ENCODE results near the gene NACC2.

- TF ChIP-seq CEBPB (IDR thresholded peaks at IDR 0.05; ENCODE audit: low read depth, low read length) (no peak), POLR2A (IDR thresholded peaks at IDR 0.05; ENCODE audit: control extremely low read depth in 1 of 2, low read depth in 2 of 2, low read length in 2 of 2) (no peak), GABPA (IDR thresholded peaks at IDR 0.05; ENCODE audit: borderline replicate concordance, insufficient read depth, low read length) (no peak), KDM5A (IDR thresholded peaks at IDR 0.05; ENCODE audit: low read length) (no peak), POLR2AphosphoS5 (IDR thresholded peaks at IDR 0.05; ENCODE audit: low read depth, low read length) (no peak), HDAC6 (IDR thresholded peaks at IDR 0.05; ENCODE audit: low read depth, low read length) (no peak)
- TF ChIP-seq, protein P1, sequence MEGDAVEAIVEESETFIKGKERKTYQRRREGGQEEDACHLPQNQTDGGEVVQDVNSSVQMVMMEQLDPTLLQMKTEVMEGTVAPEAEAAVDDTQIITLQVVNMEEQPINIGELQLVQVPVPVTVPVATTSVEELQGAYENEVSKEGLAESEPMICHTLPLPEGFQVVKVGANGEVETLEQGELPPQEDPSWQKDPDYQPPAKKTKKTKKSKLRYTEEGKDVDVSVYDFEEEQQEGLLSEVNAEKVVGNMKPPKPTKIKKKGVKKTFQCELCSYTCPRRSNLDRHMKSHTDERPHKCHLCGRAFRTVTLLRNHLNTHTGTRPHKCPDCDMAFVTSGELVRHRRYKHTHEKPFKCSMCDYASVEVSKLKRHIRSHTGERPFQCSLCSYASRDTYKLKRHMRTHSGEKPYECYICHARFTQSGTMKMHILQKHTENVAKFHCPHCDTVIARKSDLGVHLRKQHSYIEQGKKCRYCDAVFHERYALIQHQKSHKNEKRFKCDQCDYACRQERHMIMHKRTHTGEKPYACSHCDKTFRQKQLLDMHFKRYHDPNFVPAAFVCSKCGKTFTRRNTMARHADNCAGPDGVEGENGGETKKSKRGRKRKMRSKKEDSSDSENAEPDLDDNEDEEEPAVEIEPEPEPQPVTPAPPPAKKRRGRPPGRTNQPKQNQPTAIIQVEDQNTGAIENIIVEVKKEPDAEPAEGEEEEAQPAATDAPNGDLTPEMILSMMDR (IDR thresholded peaks at IDR 0.05; ENCODE audit: control extremely low read depth in 1 of 3, insufficient read depth in 1 of 3, low read depth in 1 of 3, low read length in 3 of 3): no peak
- TF ChIP-seq, protein P2, sequence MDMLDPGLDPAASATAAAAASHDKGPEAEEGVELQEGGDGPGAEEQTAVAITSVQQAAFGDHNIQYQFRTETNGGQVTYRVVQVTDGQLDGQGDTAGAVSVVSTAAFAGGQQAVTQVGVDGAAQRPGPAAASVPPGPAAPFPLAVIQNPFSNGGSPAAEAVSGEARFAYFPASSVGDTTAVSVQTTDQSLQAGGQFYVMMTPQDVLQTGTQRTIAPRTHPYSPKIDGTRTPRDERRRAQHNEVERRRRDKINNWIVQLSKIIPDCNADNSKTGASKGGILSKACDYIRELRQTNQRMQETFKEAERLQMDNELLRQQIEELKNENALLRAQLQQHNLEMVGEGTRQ (IDR thresholded peaks at IDR 0.05; ENCODE audit: low read length): no peak
- TF ChIP-seq, protein P3, sequence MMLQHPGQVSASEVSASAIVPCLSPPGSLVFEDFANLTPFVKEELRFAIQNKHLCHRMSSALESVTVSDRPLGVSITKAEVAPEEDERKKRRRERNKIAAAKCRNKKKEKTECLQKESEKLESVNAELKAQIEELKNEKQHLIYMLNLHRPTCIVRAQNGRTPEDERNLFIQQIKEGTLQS (IDR thresholded peaks at IDR 0.05; ENCODE audit: insufficient read depth, low read depth, low read length): no peak
Observed at GRCh38 chr9:136050266-136050700, 44.8 kb downstream of the NACC2 start.
